ENCODE measurements around the gene JMJD4. TPM values are rescaled to one million over a fixed set of nuclear protein-coding genes. Genes with fewer than 3 reads are reported as not detected.

Gene JMJD4
- total and polyA plus RNA-seq, 2 donors (not counting 3 experiments of a cell fraction or from before 2014, with no cell fraction given): 17.3 to 31.2 TPM

DNA sequence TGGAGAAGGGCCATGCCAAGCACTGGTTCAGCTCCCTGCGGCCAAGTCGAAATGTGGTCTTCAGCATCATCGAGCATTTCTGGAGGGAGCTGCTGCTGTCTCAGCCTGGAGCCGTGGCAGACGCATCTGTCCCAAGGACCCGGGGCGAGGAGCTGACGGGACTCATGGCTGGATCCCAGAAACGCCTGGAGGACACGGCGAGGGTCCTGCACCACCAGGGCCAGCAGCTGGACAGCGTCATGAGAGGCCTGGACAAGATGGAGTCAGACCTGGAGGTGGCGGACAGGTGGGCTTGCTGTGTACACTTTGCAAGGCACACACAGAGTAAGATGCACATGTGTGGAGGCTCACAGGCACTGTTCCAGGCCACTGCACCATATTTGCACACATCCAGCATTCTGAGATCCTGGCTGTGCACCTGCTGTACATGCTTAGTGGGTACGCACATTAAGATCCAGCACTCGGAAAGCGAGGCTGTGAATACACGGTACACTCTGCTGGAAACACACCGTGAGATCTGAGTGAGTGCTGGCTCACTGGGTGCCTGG is 12.9 kb upstream of the JMJD4 start:
- DNase-seq (ENCODE audit: low read depth, low spot score) (no peak), FAIRE-seq (no peak)
- CTCF ChIA-PET: no interaction called here
- BruUV-seq (replicated peaks): no TSS peak
- dilution Hi-C loops (cut with MboI; ENCODE audit: extremely low pct_ligation_motif_present, low sequenced_read_pairs) (no loop called here), intact Hi-C loops (cut with micrococcal nuclease) (no loop called here)
- Histone ChIP-seq H4K20me1 (replicated peaks; ENCODE audit: control insufficient read depth, extremely low read depth, insufficient read depth, low read length) (peaks cover 3% of the 10 kb centered on the region), H2AFZ (ENCODE audit: low read depth, low read length) (no peak overlapping the region), H3K4me3 (replicated peaks in 1 of 3; ENCODE audit: insufficient read depth in 1 of 3, low read depth in 1 of 3, low read length in 3 of 3) (no peak overlapping the region), H3K27me3 (ENCODE audit: control insufficient read depth in 2 of 2, insufficient read depth in 2 of 2, low read length in 2 of 2) (no peaks in the 10 kb centered on the region), H3K9me1 (replicated peaks; ENCODE audit: control insufficient read depth, extremely low read depth, insufficient read depth, low read length) (no peaks in the 10 kb centered on the region), H3K36me3 (ENCODE audit: control insufficient read depth in 2 of 2, extremely low read depth in 1 of 2, insufficient read depth in 2 of 2, low read length in 2 of 2) (peaks cover 0 to 12% of the 10 kb centered on the region in 2 experiments), H3K9me3 (replicated peaks; ENCODE audit: control insufficient read depth, insufficient read depth, low read length) (no peaks in the 10 kb centered on the region), H3K4me1 (ENCODE audit: control insufficient read depth, extremely low read depth, insufficient read depth, low read length) (no peaks in the 10 kb centered on the region), H3K27ac (ENCODE audit: insufficient read depth, low read depth, low read length) (no peak overlapping the region), H3K79me2 (ENCODE audit: control insufficient read depth, insufficient read depth, low read length) (peaks cover 7% of the 10 kb centered on the region), H3K9ac (replicated peaks; ENCODE audit: extremely low read depth, insufficient read depth, low read length) (no peak overlapping the region), H3K4me2 (ENCODE audit: insufficient read depth, low read length) (no peak overlapping the region)
- POLR2A ChIA-PET: no interaction called here
- no peak for TF ChIP-seq POLR2AphosphoS5 (IDR thresholded peaks at IDR 0.05; ENCODE audit: insufficient read depth, low read depth, low read length)
- TF ChIP-seq MYC (IDR thresholded peaks at IDR 0.05; ENCODE audit: low read depth, low read length): no peak
- TF ChIP-seq POLR2A (IDR thresholded peaks at IDR 0.05; ENCODE audit: low read depth, low read length): no peak
- TF ChIP-seq GATA2 (IDR thresholded peaks at IDR 0.05; ENCODE audit: insufficient read depth, insufficient read length, low read depth, low read length): no peak
- no peak for TF ChIP-seq JUN (IDR thresholded peaks at IDR 0.05; ENCODE audit: borderline replicate concordance, insufficient read depth, insufficient read length, low read depth)
- no peak for TF ChIP-seq CTCF (IDR thresholded peaks at IDR 0.05; ENCODE audit: extremely low read depth in 1 of 2, insufficient read depth in 1 of 2, low read depth in 1 of 2, low read length in 2 of 2)
- TF ChIP-seq EZH2 (IDR thresholded peaks at IDR 0.05; ENCODE audit: borderline replicate concordance, low read depth, low read length, severe bottlenecking): no peak
- no peak for TF ChIP-seq FOS (IDR thresholded peaks at IDR 0.05; ENCODE audit: borderline replicate concordance, insufficient read depth, low read length)
- TF ChIP-seq, protein P1, sequence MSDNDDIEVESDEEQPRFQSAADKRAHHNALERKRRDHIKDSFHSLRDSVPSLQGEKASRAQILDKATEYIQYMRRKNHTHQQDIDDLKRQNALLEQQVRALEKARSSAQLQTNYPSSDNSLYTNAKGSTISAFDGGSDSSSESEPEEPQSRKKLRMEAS (IDR thresholded peaks at IDR 0.05; ENCODE audit: insufficient read depth, insufficient read length): no peak

Data from endothelial cell of umbilical vein (primary cell).